T-cell (primary cell): Measurements from ENCODE around the gene PSMB2. TPM values are rescaled to one million over a fixed set of nuclear protein-coding genes. Genes with fewer than 3 reads are reported as not detected.

Experiments
- ATAC-seq, 4 experiments: fragments of 200-7000 bp in 3 of 4; fragments of 150-1000 bp in 1 of 4; cut with Tn5 transposase; replicated peaks in 1 of 4; 1 replicate in 3 of 4; 2 replicates in 1 of 4; pipeline ENCODE4 v1.10.0; 2021; ENCODE audit warnings: moderate library complexity in 3 of 4, mild to moderate bottlenecking in 2 of 4, moderate number of reproducible peaks in 1 of 4
- CTCF ChIA-PET, 2 donors: fragments of 300-600 bp; sonication (Branson Sonifier 250); formaldehyde crosslinking; loops; one replicate each; lab custom pipeline; 2022; ENCODE audit warnings: antibody characterized with exemption in 2 of 2; lab: Charles Lee
- POLR2A ChIA-PET, 2 donors: fragments of 300-600 bp; sonication (Branson Sonifier 250); formaldehyde crosslinking; loops; one replicate each; lab custom pipeline; 2022; ENCODE audit warnings: antibody characterized with exemption in 2 of 2; lab: Charles Lee
- DNase-seq, 35 experiments: peaks; one replicate each; pipeline versions ENCODE4 v3.0.0 to v3.0.0-alpha.2; 2013 to 2023
- H3K27ac ChIP-seq: one replicate; pipeline ENCODE4 v1.5.1; 2013; ENCODE audit warnings: low read length
- H3K27me3 ChIP-seq, 2 experiments: replicated peaks in 1 of 2; 1 replicate in 1 of 2; 2 replicates in 1 of 2; pipeline versions ENCODE4 v1.6.1 to v1.7.0; 2013; ENCODE audit warnings: low read length in 1 of 2, mixed read lengths in 1 of 2; ENCODE audit not compliant: control insufficient read depth in 2 of 2, insufficient read depth in 2 of 2; ENCODE audit errors: extremely low read depth in 1 of 2
- H3K36me3 ChIP-seq, 2 donors: 1 replicate in 1 of 2; 2 replicates in 1 of 2; pipeline versions ENCODE4 v1.6.1 to v1.7.0; 2013; ENCODE audit warnings: low read length in 1 of 2; ENCODE audit not compliant: control insufficient read depth in 2 of 2, insufficient read depth in 1 of 2; ENCODE audit errors: extremely low read depth in 1 of 2
- H3K4me1 ChIP-seq, 2 experiments: 1 replicate in 1 of 2; 2 replicates in 1 of 2; pipeline versions ENCODE4 v1.6.1 to v1.7.0; 2013; ENCODE audit warnings: low read length in 2 of 2, mixed read lengths in 1 of 2; ENCODE audit not compliant: insufficient read depth in 2 of 2, control insufficient read depth in 1 of 2; ENCODE audit errors: extremely low read depth in 1 of 2
- H3K4me3 ChIP-seq, 2 donors: 1 replicate in 1 of 2; 2 replicates in 1 of 2; pipeline versions ENCODE4 v1.5.1 to v1.7.0; 2013; ENCODE audit warnings: mild to moderate bottlenecking in 2 of 2, low read length in 1 of 2, moderate library complexity in 1 of 2; ENCODE audit not compliant: control insufficient read depth in 1 of 2; ENCODE audit errors: extremely low read depth in 1 of 2
- H3K9me3 ChIP-seq: 2 replicates; pipeline ENCODE4 v1.7.0; 2013
- H3K27ac Mint-ChIP-seq, 2 donors: one replicate each; pipeline ENCODE4 v1.8.0; 2020 to 2021; ENCODE audit warnings: mild to moderate bottlenecking in 2 of 2, mixed read lengths in 2 of 2
- H3K27me3 Mint-ChIP-seq, 2 donors: one replicate each; pipeline ENCODE4 v1.8.0; 2021 to 2022; ENCODE audit warnings: mixed read lengths in 2 of 2
- H3K36me3 Mint-ChIP-seq: one replicate; pipeline ENCODE4 v1.8.0; 2021; ENCODE audit warnings: mixed read lengths
- H3K4me1 Mint-ChIP-seq, 3 donors: one replicate each; pipeline ENCODE4 v1.8.0; 2020 to 2022; ENCODE audit warnings: mixed read lengths in 3 of 3, mild to moderate bottlenecking in 1 of 3
- H3K4me3 Mint-ChIP-seq, 3 donors: one replicate each; pipeline ENCODE4 v1.8.0; 2020 to 2022; ENCODE audit warnings: mild to moderate bottlenecking in 3 of 3, mixed read lengths in 3 of 3, moderate library complexity in 3 of 3
- H3K9me3 Mint-ChIP-seq, 3 donors: one replicate each; pipeline ENCODE4 v1.8.0; 2020 to 2022; ENCODE audit warnings: mixed read lengths in 3 of 3
- WGBS: methylation state at CpG from one replicate; pipeline ENCODE4 v1.1.5; 2013; ENCODE audit warnings: missing lambda C conversion rate; ENCODE audit not compliant: insufficient coverage; 5-methylcytosine and 5-hydroxymethylcytosine counted together
- total RNA-seq, 35 experiments: library from RNA in 6 of 35; stranded (reverse) in 6 of 35; fragments of 120-200 nt in 1 of 35; gene quantifications; one replicate each; pipeline versions ENCODE4 v1.2.1 to v1.2.4 and lab custom pipeline; 2013 to 2026

Gene PSMB2
- total RNA-seq, 5 donors from 2014 or later (not counting 1 experiment from before 2014, with no cell fraction given) = 26.3 to 37.7 (median 27.1) TPM

GRCh38 chr1:35556484-35557117 lies 84.7 kb downstream of the PSMB2 start:
- peak overlapping the region; percentile 93 to 100 (median 95) for H3K4me3 Mint-ChIP-seq
- peak overlapping the region; percentile 85 to 99 for H3K4me3 ChIP-seq
- peaks cover 16 to 29% of the 10 kb centered on the region in 2 experiments for H3K4me1 ChIP-seq
- H3K9me3 Mint-ChIP-seq = no peaks in the 10 kb centered on the region
- ATAC-seq = peak in 3 of 4 experiments; percentile 1 to 8 (median 4)
- peak overlapping the region; percentile 78 to 87 for H3K27ac Mint-ChIP-seq
- H3K27ac ChIP-seq = no peak overlapping the region
- H3K36me3 Mint-ChIP-seq = peaks cover 17% of the 10 kb centered on the region
- H3K4me1 Mint-ChIP-seq = peaks cover 67 to 69% (median 68%) of the 10 kb centered on the region in 3 donors
- no peaks in the 10 kb centered on the region for H3K9me3 ChIP-seq
- no peaks in the 10 kb centered on the region for H3K27me3 ChIP-seq
- H3K36me3 ChIP-seq = peaks cover 0 to 27% of the 10 kb centered on the region in 2 donors
- no peaks in the 10 kb centered on the region for H3K27me3 Mint-ChIP-seq
- CTCF ChIA-PET = interaction anchor here in 1 of 2 donors (0.5 to 1.4 kb wide), 4 partner anchors 8 to 370 kb away, joined by 3 to 7 read pairs (median 6); no protein-coding TSS in a partner anchor
- 4% methylated on average over 17 of the region's 17 CpGs for WGBS
- POLR2A ChIA-PET = interaction anchor here (0.5 to 0.9 kb wide), 3 partner anchors 18 to 78 kb away, joined by 3 to 7 read pairs (median 3); no protein-coding TSS in a partner anchor
- peak in 1 of 35 experiments; percentile 14 for DNase-seq

- Histone ChIP-seq H3K4me1 (peaks cover 16 to 29% of the 10 kb centered on the region in 2 experiments), H3K27ac (no peak overlapping the region), H3K36me3 (peaks cover 0 to 33% of the 10 kb centered on the region in 2 donors), H3K4me3 (peak overlapping the region in 1 of 2 donors; percentile 99), H3K9me3 (no peaks in the 10 kb centered on the region), H3K27me3 (no peaks in the 10 kb centered on the region)
- Mint-ChIP-seq H3K36me3 (peaks cover 18% of the 10 kb centered on the region), H3K27me3 (no peaks in the 10 kb centered on the region), H3K27ac (peak overlapping the region; percentile 78 to 87), H3K9me3 (no peaks in the 10 kb centered on the region), H3K4me3 (peak overlapping the region; percentile 93 to 100 (median 95)), H3K4me1 (peaks cover 63 to 65% (median 63%) of the 10 kb centered on the region in 3 donors)
- ATAC-seq = no peak
- CTCF ChIA-PET = interaction anchor here in 1 of 2 donors (0.5 to 1.4 kb wide), 3 partner anchors 9 to 371 kb away, joined by 3 to 6 read pairs (median 6); no protein-coding TSS in a partner anchor
- WGBS = 71% methylated on average over 2 of the region's 10 CpGs
- POLR2A ChIA-PET = interaction anchor here (0.5 to 0.7 kb wide), 2 partner anchors 17 to 79 kb away, joined by 3 to 7 read pairs; no protein-coding TSS in a partner anchor
- DNase-seq = no peak
Measured at GRCh38 chr1:35555601-35556477, 85.5 kb downstream of the PSMB2 start.

GRCh38 chr1:35555212-35555584 lies 86.1 kb downstream of the PSMB2 start:
- 91% methylated on average over 2 of the region's 4 CpGs for WGBS
- peak overlapping the region; percentile 93 to 100 (median 95) for H3K4me3 Mint-ChIP-seq

GRCh38 chr1:35554266-35555211 lies 86.8 kb downstream of the PSMB2 start:
- Histone ChIP-seq H3K9me3 (no peaks in the 10 kb centered on the region), H3K4me1 (peaks cover 16 to 29% of the 10 kb centered on the region in 2 experiments), H3K36me3 (peaks cover 0 to 41% of the 10 kb centered on the region in 2 donors), H3K27ac (no peak overlapping the region), H3K27me3 (no peaks in the 10 kb centered on the region), H3K4me3 (no peak overlapping the region)
- H3K36me3 Mint-ChIP-seq = peaks cover 23% of the 10 kb centered on the region
- peaks cover 65 to 66% (median 65%) of the 10 kb centered on the region in 3 donors for H3K4me1 Mint-ChIP-seq
- H3K27ac Mint-ChIP-seq = peak overlapping the region in 1 of 2 donors; percentile 2
- ChIA-PET POLR2A (interaction anchor here in 1 of 2 donors (0.6 kb wide), 1 partner anchor 25 kb away, joined by 11 read pairs; no protein-coding TSS in a partner anchor), CTCF (no interaction called here)
- ATAC-seq (no peak), DNase-seq (no peak)
- no peaks in the 10 kb centered on the region for H3K9me3 Mint-ChIP-seq
- 88% methylated on average over 1 of the region's 7 CpGs for WGBS
- H3K27me3 Mint-ChIP-seq = no peaks in the 10 kb centered on the region
- peak overlapping the region in 1 of 3 donors; percentile 100 for H3K4me3 Mint-ChIP-seq

More at GRCh38 chr1:35555212-35555584, 86.1 kb downstream of the PSMB2 start:
- Mint-ChIP-seq H3K27ac (peak overlapping the region; percentile 13 to 45), H3K36me3 (peaks cover 18% of the 10 kb centered on the region), H3K9me3 (no peaks in the 10 kb centered on the region), H3K4me1 (peaks cover 65% of the 10 kb centered on the region in 3 donors), H3K27me3 (no peaks in the 10 kb centered on the region)
- Histone ChIP-seq H3K4me1 (peaks cover 16 to 29% of the 10 kb centered on the region in 2 experiments), H3K27me3 (no peaks in the 10 kb centered on the region), H3K9me3 (no peaks in the 10 kb centered on the region), H3K36me3 (peaks cover 0 to 37% of the 10 kb centered on the region in 2 donors), H3K27ac (no peak overlapping the region), H3K4me3 (no peak overlapping the region)
- POLR2A ChIA-PET = no interaction called here
- DNase-seq = no peak
- CTCF ChIA-PET = no interaction called here
- ATAC-seq = no peak

GRCh38 chr1:35553851-35554250 lies 87.5 kb downstream of the PSMB2 start:
- Mint-ChIP-seq H3K27me3 (no peaks in the 10 kb centered on the region), H3K27ac (no peak overlapping the region), H3K4me3 (no peak overlapping the region), H3K36me3 (peaks cover 27% of the 10 kb centered on the region), H3K9me3 (no peaks in the 10 kb centered on the region), H3K4me1 (peaks cover 65 to 68% (median 67%) of the 10 kb centered on the region in 3 donors)
- POLR2A ChIA-PET = interaction anchor here in 1 of 2 donors (0.6 kb wide), 1 partner anchor 25 kb away, joined by 11 read pairs; no protein-coding TSS in a partner anchor
- ATAC-seq = no peak
- no peaks in the 10 kb centered on the region for H3K27me3 ChIP-seq
- CTCF ChIA-PET = interaction anchor here in 1 of 2 donors (0.6 kb wide), 1 partner anchor 31 kb away, joined by 5 read pairs; no protein-coding TSS in a partner anchor
- H3K9me3 ChIP-seq = no peaks in the 10 kb centered on the region
- no peak for DNase-seq
- WGBS = no CpG with 5 or more reads among the region's 2 CpGs
- no peak overlapping the region for H3K27ac ChIP-seq
- peaks cover 0 to 42% of the 10 kb centered on the region in 2 donors for H3K36me3 ChIP-seq
- peaks cover 16 to 23% of the 10 kb centered on the region in 2 experiments for H3K4me1 ChIP-seq
- no peak overlapping the region for H3K4me3 ChIP-seq
